NOMO-1 treated with DMSO at 0.1 percent for 48 hours (cell line): ENCODE measurements around the gene CEP70.
"Not testable (repeated sequence)": the region's sequence is repeated elsewhere in the genome, so short reads cannot be mapped to it uniquely, and the experiment has no call there.

Source experiments
- DNase-seq: peaks from one replicate; lab custom pipeline; 2025; ENCODE audit not compliant: unreplicated experiment; lab: John Stamatoyannopoulos, UW

The CEP70 gene

GRCh38 chr3:138521445-138521844, 72.6 kb downstream of the CEP70 start:
- not testable (repeated sequence) for DNase-seq

- no peak for DNase-seq
Observed at GRCh38 chr3:138513090-138513843, 80.8 kb downstream of the CEP70 start.

- DNase-seq: peak; percentile 77
Observed at GRCh38 chr3:138511945-138512344, 82.1 kb downstream of the CEP70 start.

GRCh38 chr3:138509586-138509985, 84.5 kb downstream of the CEP70 start:
- no peak for DNase-seq

- no peak for DNase-seq
Observed at GRCh38 chr3:138507524-138507923, 86.5 kb downstream of the CEP70 start.

GRCh38 chr3:138498991-138499390, 95.1 kb downstream of the CEP70 start:
- no peak for DNase-seq

- no peak for DNase-seq
Observed at GRCh38 chr3:138497851-138498250, 96.2 kb downstream of the CEP70 start.

GRCh38 chr3:138497021-138497420, 97.0 kb downstream of the CEP70 start:
- DNase-seq: no peak

- DNase-seq: no peak
Observed at GRCh38 chr3:138496436-138496835, 97.6 kb downstream of the CEP70 start.

- not testable (repeated sequence) for DNase-seq
Observed at GRCh38 chr3:138495638-138496037, 98.4 kb downstream of the CEP70 start.

GRCh38 chr3:138494607-138494929, 99.5 kb downstream of the CEP70 start:
- no peak for DNase-seq

GRCh38 chr3:138493804-138494606, 100.1 kb downstream of the CEP70 start:
- DNase-seq: peak; percentile 92

- DNase-seq: no peak
Observed at GRCh38 chr3:138492980-138493675, 100.9 kb downstream of the CEP70 start.

GRCh38 chr3:138491971-138492370, 102.1 kb downstream of the CEP70 start:
- DNase-seq: no peak

- not testable (repeated sequence) for DNase-seq
Observed at GRCh38 chr3:138486580-138486979, 107.5 kb downstream of the CEP70 start.

GRCh38 chr3:138484672-138485071, 109.4 kb downstream of the CEP70 start:
- DNase-seq: not testable (repeated sequence)

GRCh38 chr3:138479438-138479863, 114.6 kb downstream of the CEP70 start:
- DNase-seq: peak; percentile 72

GRCh38 chr3:138477801-138478200, 116.3 kb downstream of the CEP70 start:
- no peak for DNase-seq

GRCh38 chr3:138477120-138477519, 116.9 kb downstream of the CEP70 start:
- DNase-seq: no peak

GRCh38 chr3:138476526-138476925, 117.5 kb downstream of the CEP70 start:
- no peak for DNase-seq

GRCh38 chr3:138474163-138474562, 119.9 kb downstream of the CEP70 start:
- DNase-seq: no peak

GRCh38 chr3:138473391-138473790, 120.7 kb downstream of the CEP70 start:
- DNase-seq: no peak
